ENCODE measurements around the gene RORB. TPM values are rescaled to one million over a fixed set of nuclear protein-coding genes. Genes with fewer than 3 reads are reported as not detected.

RORB gene
- polyA plus RNA-seq, 1 donor from 2014 or later, result 0.77 TPM

- H3K4me2 ChIP-seq (ENCODE audit: low read length), result no peak overlapping the region
- no peaks in the 10 kb centered on the region for H3K27me3 ChIP-seq (ENCODE audit: insufficient read depth, low read depth, low read length)
- H3F3A ChIP-seq (ENCODE audit: insufficient read depth, low read length, poor library complexity, severe bottlenecking), result no peaks in the 10 kb centered on the region
- H3K79me2 ChIP-seq (replicated peaks; ENCODE audit: insufficient read depth, low read length), result no peaks in the 10 kb centered on the region
- H3K9ac ChIP-seq (ENCODE audit: low read length), result no peak overlapping the region
- H3K9me2 ChIP-seq (ENCODE audit: insufficient read depth, low read length), result no peaks in the 10 kb centered on the region
- H2AFZ ChIP-seq (ENCODE audit: low read depth, low read length), result no peak overlapping the region
- H3K9me3 ChIP-seq (ENCODE audit: low read length), result no peaks in the 10 kb centered on the region
- H3K4me3 ChIP-seq (ENCODE audit: low read length), result no peak overlapping the region
- TF ChIP-seq POLR2AphosphoS5 (IDR thresholded peaks at IDR 0.05) (no peak), REST (IDR thresholded peaks at IDR 0.05; ENCODE audit: borderline replicate concordance) (no peak), MXI1 (conservative IDR thresholded peaks at IDR 0.05; ENCODE audit: poor library complexity, severe bottlenecking) (no peak), EP300 (conservative IDR thresholded peaks at IDR 0.05; ENCODE audit: poor library complexity, severe bottlenecking) (no peak), SMC3 (conservative IDR thresholded peaks at IDR 0.05; ENCODE audit: poor library complexity) (no peak), RAD21 (conservative IDR thresholded peaks at IDR 0.05) (no peak), CTCF (IDR thresholded peaks at IDR 0.05; ENCODE audit: poor library complexity, severe bottlenecking) (no peak), EZH2 (IDR thresholded peaks at IDR 0.05; ENCODE audit: borderline replicate concordance, insufficient read depth, low read length, poor library complexity, severe bottlenecking) (no peak), TAF1 (IDR thresholded peaks at IDR 0.05; ENCODE audit: low read depth) (no peak)
- no peak overlapping the region for H3K27ac ChIP-seq (ENCODE audit: low read length)
- H3K36me3 ChIP-seq (ENCODE audit: insufficient read depth, low read length), result no peaks in the 10 kb centered on the region
- H4K20me1 ChIP-seq (ENCODE audit: insufficient read depth), result no peaks in the 10 kb centered on the region
Observed at GRCh38 chr9:74521009-74521408, 23.9 kb downstream of the RORB start.

GRCh38 chr9:74524289-74524688 is 27.2 kb downstream of the RORB start:
- Histone ChIP-seq H3K9me2 (ENCODE audit: insufficient read depth, low read length) (no peaks in the 10 kb centered on the region), H3K4me2 (ENCODE audit: low read length) (no peak overlapping the region), H3K79me2 (replicated peaks; ENCODE audit: insufficient read depth, low read length) (no peaks in the 10 kb centered on the region), H3K36me3 (ENCODE audit: insufficient read depth, low read length) (no peaks in the 10 kb centered on the region), H3K4me3 (ENCODE audit: low read length) (no peak overlapping the region), H3K27me3 (ENCODE audit: insufficient read depth, low read depth, low read length) (no peaks in the 10 kb centered on the region), H3F3A (ENCODE audit: insufficient read depth, low read length, poor library complexity, severe bottlenecking) (no peaks in the 10 kb centered on the region), H3K9ac (ENCODE audit: low read length) (no peak overlapping the region), H4K20me1 (ENCODE audit: insufficient read depth) (no peaks in the 10 kb centered on the region), H3K9me3 (ENCODE audit: low read length) (no peaks in the 10 kb centered on the region), H2AFZ (ENCODE audit: low read depth, low read length) (no peak overlapping the region), H3K27ac (ENCODE audit: low read length) (no peak overlapping the region)
- TF ChIP-seq CTCF (IDR thresholded peaks at IDR 0.05; ENCODE audit: poor library complexity, severe bottlenecking), result no peak
- no peak for TF ChIP-seq POLR2AphosphoS5 (IDR thresholded peaks at IDR 0.05)
- no peak for TF ChIP-seq RAD21 (conservative IDR thresholded peaks at IDR 0.05)
- no peak for TF ChIP-seq EZH2 (IDR thresholded peaks at IDR 0.05; ENCODE audit: borderline replicate concordance, insufficient read depth, low read length, poor library complexity, severe bottlenecking)
- no peak for TF ChIP-seq TAF1 (IDR thresholded peaks at IDR 0.05; ENCODE audit: low read depth)
- TF ChIP-seq MXI1 (conservative IDR thresholded peaks at IDR 0.05; ENCODE audit: poor library complexity, severe bottlenecking), result no peak

Data from neural cell (in vitro differentiated cells).